HL-60/S4 treated with phorbol 12-myristate 13-acetate at 8.2 ng/mL for 4 days and 3 days (cell line): Measurements from ENCODE around the gene MERTK.
"Not testable (repeated sequence)": the region's sequence is repeated elsewhere in the genome, so short reads cannot be mapped to it uniquely, and the experiment has no call there.

Experiments used
- in situ Hi-C: fragments of 300-500 bp; cut with MboI; formaldehyde crosslinking; loops from 2 replicates; pipeline ENCODE4 v1.15.0; 2022; ENCODE audit warnings: low sequenced_read_pairs

The MERTK gene

GRCh38 chr2:112034924-112035323 lies 136.5 kb downstream of the MERTK start:
- in situ Hi-C loops = no loop called here

GRCh38 chr2:112035786-112036185 lies 137.4 kb downstream of the MERTK start:
- in situ Hi-C loops = no loop called here

- in situ Hi-C loops = not testable (repeated sequence)
Observed at GRCh38 chr2:112039556-112039955, 141.1 kb downstream of the MERTK start.

GRCh38 chr2:112040066-112040465 lies 141.7 kb downstream of the MERTK start:
- in situ Hi-C loops = loop anchor here (10.0 kb wide), 1 partner anchor 145 kb away; the partner anchor contains the start of gene MERTK

GRCh38 chr2:112041460-112041859 lies 143.1 kb downstream of the MERTK start:
- in situ Hi-C loops = loop anchor here (10.0 kb wide), 1 partner anchor 147 kb away; the partner anchor contains the start of gene MERTK

GRCh38 chr2:112045446-112046014 lies 147.1 kb downstream of the MERTK start:
- in situ Hi-C loops = loop anchor here (10.0 kb wide), 1 partner anchor 151 kb away; the partner anchor contains the start of gene MERTK

GRCh38 chr2:112046231-112046630 lies 147.8 kb downstream of the MERTK start:
- in situ Hi-C loops = loop anchor here (10.0 kb wide), 1 partner anchor 151 kb away; the partner anchor contains the start of gene MERTK

- in situ Hi-C loops = loop anchor here (10.0 kb wide), 1 partner anchor 153 kb away; the partner anchor contains the start of gene MERTK
Observed at GRCh38 chr2:112047537-112048235, 149.3 kb downstream of the MERTK start.

- in situ Hi-C loops = loop anchor here (10.0 kb wide), 1 partner anchor 153 kb away; the partner anchor contains the start of gene MERTK
Observed at GRCh38 chr2:112048236-112048592, 149.8 kb downstream of the MERTK start.

- in situ Hi-C loops = loop anchor here (10.0 kb wide), 1 partner anchor 154 kb away; the partner anchor contains the start of gene MERTK
Observed at GRCh38 chr2:112048887-112049286, 150.5 kb downstream of the MERTK start.

GRCh38 chr2:112050316-112050715 lies 151.9 kb downstream of the MERTK start:
- in situ Hi-C loops = no loop called here

GRCh38 chr2:112053917-112054846 lies 155.8 kb downstream of the MERTK start:
- in situ Hi-C loops = no loop called here

GRCh38 chr2:112054847-112055729 lies 156.7 kb downstream of the MERTK start, which contains the start of gene TMEM87B:
Gene TMEM87B (plus strand): TSS chr2:112055269. CDS start chr2:112055592, 323 bp downstream.
- in situ Hi-C loops = no loop called here

- in situ Hi-C loops = no loop called here
Observed at GRCh38 chr2:112055730-112056625, 157.6 kb downstream of the MERTK start.

- in situ Hi-C loops = no loop called here
Observed at GRCh38 chr2:112056626-112056987, 158.2 kb downstream of the MERTK start.

GRCh38 chr2:112059671-112060070 lies 161.3 kb downstream of the MERTK start:
- in situ Hi-C loops = no loop called here

GRCh38 chr2:112061299-112061698 lies 162.9 kb downstream of the MERTK start:
- in situ Hi-C loops = no loop called here

- in situ Hi-C loops = no loop called here
Observed at GRCh38 chr2:112061840-112062239, 163.4 kb downstream of the MERTK start.

- in situ Hi-C loops = no loop called here
Observed at GRCh38 chr2:112062894-112063293, 164.5 kb downstream of the MERTK start.
